ENCODE results near the gene ID3.

ID3 gene

GRCh38 chr1:23597635-23598388 is 38.5 kb upstream of the ID3 start:
- no peak for TF ChIP-seq CTCF (IDR thresholded peaks at IDR 0.05)

- TF ChIP-seq CTCF (IDR thresholded peaks at IDR 0.05) = no peak
Measured at GRCh38 chr1:23596382-23597358, 37.4 kb upstream of the ID3 start.

- TF ChIP-seq CTCF (IDR thresholded peaks at IDR 0.05) = no peak
Measured at GRCh38 chr1:23594927-23595353, 35.6 kb upstream of the ID3 start.

- no peak for TF ChIP-seq CTCF (IDR thresholded peaks at IDR 0.05)
Measured at GRCh38 chr1:23594149-23594907, 35.0 kb upstream of the ID3 start.

- no peak for TF ChIP-seq CTCF (IDR thresholded peaks at IDR 0.05)
Measured at GRCh38 chr1:23593556-23594148, 34.4 kb upstream of the ID3 start.

GRCh38 chr1:23593042-23593521 is 33.8 kb upstream of the ID3 start:
- no peak for TF ChIP-seq CTCF (IDR thresholded peaks at IDR 0.05)

Measured in LNCAP (cell line).